Body of pancreas (tissue), 4 donors: ENCODE measurements around the gene CIDEC. TPM values are rescaled to one million over a fixed set of nuclear protein-coding genes. Genes with fewer than 3 reads are reported as not detected.
"Not testable (repeated sequence)": the region's sequence is repeated elsewhere in the genome, so short reads cannot be mapped to it uniquely, and the experiment has no call there.

ENCODE experiments used
- ATAC-seq: fragments of 150-250 bp; one replicate; pipeline ENCODE4 v1.9.1; 2016
- DNase-seq, 4 donors: peaks; one replicate each; pipeline ENCODE4 v3.0.0-alpha.2; 2019
- H3K27ac ChIP-seq, 4 donors: fragments of 200-600 bp; sonication (generic); 1 replicate in 3 of 4; 2 replicates in 1 of 4; pipeline versions ENCODE4 v1.5.1 to v1.6.1; 2016 to 2019; ENCODE audit warnings: mild to moderate bottlenecking in 1 of 4, mixed read lengths in 1 of 4, moderate library complexity in 1 of 4
- H3K27me3 ChIP-seq, 2 donors: fragments of 200-600 bp; sonication (generic); one replicate each; pipeline ENCODE4 v1.6.0; 2016; ENCODE audit warnings: mild to moderate bottlenecking in 1 of 2
- H3K36me3 ChIP-seq, 2 donors: fragments of 200-600 bp; sonication (generic); replicated peaks in 1 of 2; 2 replicates each; pipeline ENCODE4 v1.5.1; 2016; ENCODE audit warnings: low read depth in 2 of 2; ENCODE audit not compliant: insufficient read depth in 1 of 2
- H3K4me1 ChIP-seq: fragments of 200-600 bp; sonication (generic); one replicate; pipeline ENCODE4 v1.6.0; 2016
- H3K4me3 ChIP-seq, 2 donors: fragments of 200-600 bp; sonication (generic); 1 replicate in 1 of 2; 2 replicates in 1 of 2; pipeline ENCODE4 v1.5.1; 2016 to 2019
- H3K9me3 ChIP-seq, 3 donors: fragments of 200-600 bp; sonication (generic); 1 replicate in 2 of 3; 2 replicates in 1 of 3; pipeline ENCODE4 v1.5.1; 2016
- POLR2A ChIP-seq, 3 donors: fragments of 450-650 bp; IDR thresholded peaks; one replicate each; pipeline ENCODE4 v1.6.1; 2016; ENCODE audit warnings: antibody characterized with exemption in 3 of 3, mild to moderate bottlenecking in 2 of 3
- WGBS, 2 donors: methylation state at CpG; one replicate each; pipeline ENCODE4 v1.1.5; 2017; 5-methylcytosine and 5-hydroxymethylcytosine counted together
- intact Hi-C: fragments of 100-400 bp; cut with DNase I; formaldehyde crosslinking; loops from one replicate; pipeline ENCODE4 v1.15.1; 2023
- total RNA-seq, 2 donors: library from RNA; depleted of rRNA; stranded (reverse); fragments of >200 nt; gene quantifications; one replicate each; pipeline ENCODE4 v1.1.0, GENCODE V29; 2016
- TF ChIP-seq, protein P1 (sequence below), 7 experiments: fragments of 450-650 bp in 4 of 7; fragments of 200-600 bp in 3 of 7; sonication (generic) in 3 of 7; IDR thresholded peaks; one replicate each; pipeline ENCODE4 v1.5.1; 2016 to 2019; ENCODE audit warnings: antibody characterized with exemption in 7 of 7

CIDEC gene
- total RNA-seq, 2 donors from 2014 or later = 6.5 to 134 TPM

DNA sequence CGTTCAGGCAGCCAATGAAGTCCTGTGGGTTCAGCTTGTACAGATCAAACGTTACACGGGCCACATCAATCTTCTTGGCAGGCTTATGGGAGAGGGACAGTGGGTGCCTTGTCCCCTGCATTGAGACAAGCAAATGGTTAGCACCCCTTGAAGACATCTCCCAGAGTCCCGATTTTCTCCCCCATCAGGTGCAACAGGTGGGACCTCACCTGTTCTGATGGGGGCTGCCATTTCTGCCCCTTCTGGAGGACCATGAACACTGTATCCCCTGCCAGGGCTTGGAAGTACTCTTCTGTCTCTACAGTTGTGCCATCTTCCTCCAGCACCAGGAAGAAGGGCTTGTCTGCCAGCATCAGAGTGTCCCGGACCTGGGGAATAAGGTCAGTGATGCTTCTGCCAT, 10.1 kb downstream of the CIDEC start:
- DNase-seq = no peak
- no peak for ATAC-seq
- Histone ChIP-seq H3K4me1 (no peaks in the 10 kb centered on the region), H3K27me3 (no peaks in the 10 kb centered on the region), H3K9me3 (no peaks in the 10 kb centered on the region), H3K27ac (no peak overlapping the region), H3K4me3 (no peak overlapping the region), H3K36me3 (no peaks in the 10 kb centered on the region)
- no peak for TF ChIP-seq POLR2A (IDR thresholded peaks at IDR 0.05)
- TF ChIP-seq, protein P1, sequence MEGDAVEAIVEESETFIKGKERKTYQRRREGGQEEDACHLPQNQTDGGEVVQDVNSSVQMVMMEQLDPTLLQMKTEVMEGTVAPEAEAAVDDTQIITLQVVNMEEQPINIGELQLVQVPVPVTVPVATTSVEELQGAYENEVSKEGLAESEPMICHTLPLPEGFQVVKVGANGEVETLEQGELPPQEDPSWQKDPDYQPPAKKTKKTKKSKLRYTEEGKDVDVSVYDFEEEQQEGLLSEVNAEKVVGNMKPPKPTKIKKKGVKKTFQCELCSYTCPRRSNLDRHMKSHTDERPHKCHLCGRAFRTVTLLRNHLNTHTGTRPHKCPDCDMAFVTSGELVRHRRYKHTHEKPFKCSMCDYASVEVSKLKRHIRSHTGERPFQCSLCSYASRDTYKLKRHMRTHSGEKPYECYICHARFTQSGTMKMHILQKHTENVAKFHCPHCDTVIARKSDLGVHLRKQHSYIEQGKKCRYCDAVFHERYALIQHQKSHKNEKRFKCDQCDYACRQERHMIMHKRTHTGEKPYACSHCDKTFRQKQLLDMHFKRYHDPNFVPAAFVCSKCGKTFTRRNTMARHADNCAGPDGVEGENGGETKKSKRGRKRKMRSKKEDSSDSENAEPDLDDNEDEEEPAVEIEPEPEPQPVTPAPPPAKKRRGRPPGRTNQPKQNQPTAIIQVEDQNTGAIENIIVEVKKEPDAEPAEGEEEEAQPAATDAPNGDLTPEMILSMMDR (IDR thresholded peaks at IDR 0.05) = no peak
- WGBS, 2 donors = 55 to 60% methylated on average over 1 to 5 of the region's 5 CpGs
- intact Hi-C loops = no loop called here

DNA sequence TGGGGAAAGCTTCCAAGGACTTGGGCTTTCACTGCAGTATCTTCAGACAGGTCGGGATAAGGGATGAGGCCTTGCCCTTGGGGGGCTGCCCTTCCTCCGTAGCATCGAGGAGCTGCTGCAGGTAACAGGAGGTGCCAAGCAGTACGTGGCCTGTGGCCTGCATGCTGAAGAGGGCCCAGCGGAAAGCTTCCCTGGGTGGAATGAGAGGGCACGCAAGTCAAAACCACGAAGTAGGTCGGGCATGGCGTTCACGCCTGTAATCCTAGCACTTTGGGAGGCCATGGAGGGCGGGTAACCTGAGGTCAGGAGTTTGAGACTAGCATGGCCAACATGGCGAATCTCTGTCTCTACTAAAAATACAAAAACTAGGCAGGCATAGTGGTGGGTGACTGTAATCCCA, 12.9 kb downstream of the CIDEC start:
- DNase-seq (no peak), ATAC-seq (no peak)
- no peak overlapping the region for H3K27ac ChIP-seq
- 89 to 90% methylated on average over 9 to 12 of the region's 12 CpGs for WGBS, 2 donors
- TF ChIP-seq POLR2A (IDR thresholded peaks at IDR 0.05) = no peak
- TF ChIP-seq, protein P1 (IDR thresholded peaks at IDR 0.05) = no peak
- intact Hi-C loops = no loop called here
- H3K36me3 ChIP-seq = no peaks in the 10 kb centered on the region
- H3K27me3 ChIP-seq = no peaks in the 10 kb centered on the region
- no peaks in the 10 kb centered on the region for H3K9me3 ChIP-seq
- peaks cover 7% of the 10 kb centered on the region for H3K4me1 ChIP-seq
- H3K4me3 ChIP-seq = no peak overlapping the region

DNA sequence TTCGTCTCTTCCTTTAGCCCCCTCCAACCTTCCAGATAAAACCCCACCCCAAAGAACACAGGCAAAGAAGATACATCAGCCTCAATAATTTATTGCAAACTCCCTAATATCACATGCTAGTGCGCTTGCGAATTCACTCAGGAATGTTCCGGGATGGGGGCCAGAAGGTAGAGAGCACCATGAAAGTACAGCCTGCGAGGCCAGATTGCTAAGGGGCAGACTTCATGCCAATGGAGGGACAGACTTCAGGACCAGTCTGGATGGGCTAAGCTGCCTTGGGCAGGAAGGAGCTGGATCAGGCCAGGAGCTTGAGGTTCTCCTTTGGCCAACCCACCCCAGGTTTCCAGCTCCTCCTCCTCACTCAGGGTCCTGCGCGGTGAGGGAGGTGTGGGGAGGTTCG, 13.4 kb downstream of the CIDEC start:
- no peak overlapping the region for H3K27ac ChIP-seq
- no peak for TF ChIP-seq POLR2A (IDR thresholded peaks at IDR 0.05)
- TF ChIP-seq, protein P1 (IDR thresholded peaks at IDR 0.05) = no peak
- H3K4me3 ChIP-seq = no peak overlapping the region
- H3K27me3 ChIP-seq = no peaks in the 10 kb centered on the region
- no peaks in the 10 kb centered on the region for H3K36me3 ChIP-seq
- H3K4me1 ChIP-seq = peaks cover 7% of the 10 kb centered on the region
- 80 to 91% methylated on average over 8 of the region's 8 CpGs for WGBS, 2 donors
- H3K9me3 ChIP-seq = no peaks in the 10 kb centered on the region
- intact Hi-C loops = no loop called here
- ATAC-seq (no peak), DNase-seq (no peak)

DNA sequence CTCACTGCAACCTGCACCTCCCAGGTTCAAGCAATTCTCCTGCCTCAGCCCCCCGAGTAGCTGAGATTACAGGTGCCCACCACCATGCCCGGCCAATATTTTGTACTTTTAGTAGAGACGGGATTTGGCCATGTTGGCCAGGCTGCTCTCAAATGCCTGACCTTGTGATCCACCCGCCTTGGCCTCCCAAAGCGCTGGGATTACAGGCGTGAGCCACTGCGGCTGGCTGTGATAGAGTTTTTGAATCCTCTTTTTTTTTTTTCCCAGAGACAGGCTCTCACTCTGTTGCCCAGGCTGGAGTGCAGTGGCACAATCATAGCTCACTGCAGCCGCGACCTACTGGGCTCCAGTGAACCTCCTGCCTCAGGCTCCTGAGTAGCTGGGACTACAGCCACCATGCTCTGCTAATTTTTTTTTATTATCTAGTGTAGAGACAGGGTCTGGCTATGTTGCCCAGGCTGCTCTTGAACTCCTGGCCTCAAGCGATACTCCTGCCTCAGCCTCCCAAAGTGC, 14.9 kb downstream of the CIDEC start:
- DNase-seq, ATAC-seq, H3K36me3 ChIP-seq, H3K27me3 ChIP-seq, H3K4me1 ChIP-seq, H3K4me3 ChIP-seq, H3K27ac ChIP-seq, intact Hi-C loops, H3K9me3 ChIP-seq: not testable (repeated sequence)
- 85 to 87% methylated on average over 9 to 10 of the region's 10 CpGs for WGBS, 2 donors

DNA sequence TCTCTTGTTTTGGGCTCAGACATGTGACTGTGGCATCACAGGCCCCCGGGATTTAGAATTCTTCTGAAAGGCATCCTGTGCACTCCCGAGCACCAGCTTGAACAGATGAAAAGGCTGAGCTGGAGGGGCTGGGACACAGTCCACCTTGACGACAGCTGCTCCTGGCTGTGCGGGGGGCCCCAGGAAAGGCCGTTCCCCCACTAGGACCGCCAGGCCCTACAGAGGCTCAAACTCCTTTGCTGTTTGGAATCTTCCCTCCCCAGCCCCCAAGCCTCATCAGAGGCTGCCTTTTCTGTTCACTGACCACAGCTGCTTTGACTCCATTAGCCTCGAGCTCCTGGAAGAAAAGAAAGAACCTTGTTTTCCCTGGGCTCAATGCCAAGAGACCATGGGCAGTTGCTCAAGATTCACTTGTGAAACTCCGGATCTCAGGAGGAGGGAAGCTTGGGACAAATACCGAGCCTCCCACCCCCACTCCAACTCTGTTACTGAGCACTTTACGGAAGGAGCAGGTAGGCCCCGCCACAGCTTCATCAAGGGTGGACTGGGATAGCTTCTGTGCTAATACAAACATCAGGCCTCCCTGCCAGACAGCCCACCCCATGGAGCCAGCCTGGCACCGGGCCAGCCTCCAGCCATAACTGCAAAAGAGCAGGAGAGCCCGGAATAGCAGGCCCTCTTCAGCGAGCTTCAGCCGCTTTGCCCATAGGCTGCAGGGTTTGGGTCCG, 15.7 kb downstream of the CIDEC start:
- peak; percentile 21 to 57 (median 40) for DNase-seq
- no peak overlapping the region for H3K27ac ChIP-seq
- 63 to 78% methylated on average over 13 to 16 of the region's 16 CpGs for WGBS, 2 donors
- intact Hi-C loops = no loop called here
- no peak overlapping the region for H3K4me3 ChIP-seq
- TF ChIP-seq, protein P1 (IDR thresholded peaks at IDR 0.05) = no peak
- no peak for TF ChIP-seq POLR2A (IDR thresholded peaks at IDR 0.05)
- peaks cover 7% of the 10 kb centered on the region for H3K4me1 ChIP-seq
- H3K36me3 ChIP-seq = no peaks in the 10 kb centered on the region
- no peak for ATAC-seq
- H3K27me3 ChIP-seq = no peaks in the 10 kb centered on the region
- H3K9me3 ChIP-seq = no peaks in the 10 kb centered on the region
